ENCODE data around the gene RIMKLB. TPM values are rescaled to one million over a fixed set of nuclear protein-coding genes. Genes with fewer than 3 reads are reported as not detected.

Gene RIMKLB
- total and polyA plus RNA-seq, 11 donors: 7.4 to 16.9 (median 11.9) TPM

DNA sequence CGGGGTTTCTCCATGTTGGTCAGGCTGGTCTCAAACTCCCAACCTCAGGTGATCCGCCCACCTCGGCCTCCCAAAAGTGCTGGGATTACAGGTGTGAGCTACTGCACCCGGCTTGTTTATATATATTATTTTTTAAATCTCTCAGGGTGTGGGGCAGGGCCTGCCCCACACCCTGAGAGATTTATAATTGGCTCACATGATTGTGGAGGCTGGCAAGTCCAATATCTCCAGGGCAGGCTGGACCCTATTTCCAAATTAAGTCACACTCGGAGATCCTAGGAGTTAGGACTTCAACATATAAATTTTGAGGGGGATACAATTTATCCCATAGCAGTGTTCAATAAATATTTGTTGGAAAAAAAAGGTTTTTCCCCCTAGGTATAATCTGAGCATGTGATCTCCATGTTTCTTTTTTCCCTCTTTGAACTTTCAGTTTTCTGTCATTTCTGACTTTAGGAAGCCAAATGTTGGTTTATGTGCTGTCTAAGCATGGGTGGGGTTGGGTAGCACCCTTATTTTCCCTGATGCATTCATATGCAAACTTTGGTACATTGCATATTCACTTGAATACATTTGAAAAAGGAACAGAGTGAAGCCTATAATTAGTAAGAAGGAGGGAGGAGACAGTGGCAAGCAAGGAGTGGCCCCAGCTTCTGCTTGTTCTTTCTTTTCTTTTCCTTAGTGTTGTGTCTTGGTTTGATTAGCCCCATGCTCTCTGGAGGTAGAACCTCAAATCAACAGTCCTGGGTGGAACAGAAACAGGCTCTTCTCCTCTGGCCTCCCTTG, 116.0 kb downstream of the RIMKLB start:
- Histone ChIP-seq H3K36me3 (no peaks in the 10 kb centered on the region), H3K9me3 (no peaks in the 10 kb centered on the region), H3K4me3 (no peak overlapping the region), H3K27me3 (no peaks in the 10 kb centered on the region), H3K27ac (no peak overlapping the region), H3K4me1 (no peaks in the 10 kb centered on the region)
- no peak for ATAC-seq
- WGBS, 4 donors: 71 to 84% (median 83%) methylated on average over 5 of the region's 5 CpGs
- intact Hi-C loops (cut with DNase I): no loop called here
- DNase-seq: no peak
- TF ChIP-seq POLR2A (IDR thresholded peaks at IDR 0.05): no peak
- TF ChIP-seq, protein P1, sequence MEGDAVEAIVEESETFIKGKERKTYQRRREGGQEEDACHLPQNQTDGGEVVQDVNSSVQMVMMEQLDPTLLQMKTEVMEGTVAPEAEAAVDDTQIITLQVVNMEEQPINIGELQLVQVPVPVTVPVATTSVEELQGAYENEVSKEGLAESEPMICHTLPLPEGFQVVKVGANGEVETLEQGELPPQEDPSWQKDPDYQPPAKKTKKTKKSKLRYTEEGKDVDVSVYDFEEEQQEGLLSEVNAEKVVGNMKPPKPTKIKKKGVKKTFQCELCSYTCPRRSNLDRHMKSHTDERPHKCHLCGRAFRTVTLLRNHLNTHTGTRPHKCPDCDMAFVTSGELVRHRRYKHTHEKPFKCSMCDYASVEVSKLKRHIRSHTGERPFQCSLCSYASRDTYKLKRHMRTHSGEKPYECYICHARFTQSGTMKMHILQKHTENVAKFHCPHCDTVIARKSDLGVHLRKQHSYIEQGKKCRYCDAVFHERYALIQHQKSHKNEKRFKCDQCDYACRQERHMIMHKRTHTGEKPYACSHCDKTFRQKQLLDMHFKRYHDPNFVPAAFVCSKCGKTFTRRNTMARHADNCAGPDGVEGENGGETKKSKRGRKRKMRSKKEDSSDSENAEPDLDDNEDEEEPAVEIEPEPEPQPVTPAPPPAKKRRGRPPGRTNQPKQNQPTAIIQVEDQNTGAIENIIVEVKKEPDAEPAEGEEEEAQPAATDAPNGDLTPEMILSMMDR (IDR thresholded peaks at IDR 0.05): no peak

DNA sequence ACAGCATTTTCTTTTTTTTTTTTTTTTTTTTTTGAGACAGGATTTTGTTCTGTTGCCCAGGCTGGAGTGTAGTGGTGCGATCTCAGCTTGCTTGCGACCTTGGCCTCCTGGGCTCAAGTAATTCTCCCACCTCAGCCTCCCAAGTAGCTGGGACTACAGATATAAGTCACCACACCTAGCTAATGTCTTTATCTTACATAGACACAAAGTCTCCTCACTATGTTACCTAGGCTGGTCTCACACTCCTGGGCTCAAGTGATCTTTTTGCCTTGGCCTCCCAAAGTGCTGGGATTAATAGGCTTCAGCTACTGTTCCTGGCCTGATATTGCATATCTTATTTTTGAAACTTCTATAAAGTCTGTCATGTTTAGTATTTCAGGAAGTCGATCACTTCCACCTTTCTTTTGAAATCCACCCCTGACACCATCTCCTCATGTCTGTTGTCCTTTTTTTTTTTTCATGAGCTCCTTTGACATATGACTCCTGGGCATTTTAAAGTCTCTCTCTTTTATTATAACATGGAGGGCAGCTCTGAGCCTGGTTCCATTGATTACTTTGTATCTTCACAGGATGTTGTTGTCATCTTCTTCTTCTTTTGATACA, 118.8 kb downstream of the RIMKLB start:
- TF ChIP-seq, protein P1 (IDR thresholded peaks at IDR 0.05): no peak
- no peak for TF ChIP-seq POLR2A (IDR thresholded peaks at IDR 0.05)
- Histone ChIP-seq H3K4me3 (no peak overlapping the region), H3K27ac (no peak overlapping the region), H3K4me1 (no peaks in the 10 kb centered on the region), H3K9me3 (no peaks in the 10 kb centered on the region), H3K36me3 (no peaks in the 10 kb centered on the region), H3K27me3 (no peaks in the 10 kb centered on the region)
- intact Hi-C loops (cut with DNase I): loop anchor here in 1 of 10 donors (5.0 kb wide), 1 partner anchor 129 kb away; no protein-coding TSS in a partner anchor
- no peak for ATAC-seq
- 87 to 90% (median 89%) methylated on average over 3 of the region's 3 CpGs for WGBS, 4 donors
- DNase-seq: no peak

DNA sequence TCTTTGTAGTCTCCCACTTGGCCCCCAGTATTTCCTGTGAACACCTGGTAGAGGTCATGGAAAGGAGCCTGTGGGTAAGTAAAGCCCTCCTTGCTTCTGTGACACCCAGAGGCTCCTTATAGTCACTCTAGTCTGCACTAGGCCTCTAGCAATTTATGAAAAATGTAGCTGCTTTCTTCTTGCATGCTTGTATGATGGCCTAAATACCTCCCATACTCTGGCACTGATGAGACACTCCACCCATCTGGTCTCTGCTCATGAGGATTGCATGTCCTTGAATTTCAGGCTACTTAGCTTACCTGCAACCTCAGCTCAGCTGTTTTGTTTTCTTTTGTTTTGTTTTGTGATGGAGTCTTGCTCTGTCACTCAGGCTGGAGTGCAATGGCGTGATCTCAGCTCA, 120.1 kb downstream of the RIMKLB start:
- TF ChIP-seq, protein P1 (IDR thresholded peaks at IDR 0.05): no peak
- TF ChIP-seq POLR2A (IDR thresholded peaks at IDR 0.05): no peak
- H3K27me3 ChIP-seq: no peaks in the 10 kb centered on the region
- intact Hi-C loops (cut with DNase I): loop anchor here in 1 of 10 donors (5.0 kb wide), 1 partner anchor 131 kb away; no protein-coding TSS in a partner anchor
- H3K36me3 ChIP-seq: no peaks in the 10 kb centered on the region
- H3K9me3 ChIP-seq: no peaks in the 10 kb centered on the region
- no peak overlapping the region for H3K27ac ChIP-seq
- H3K4me1 ChIP-seq: no peaks in the 10 kb centered on the region
- H3K4me3 ChIP-seq: no peak overlapping the region
- no peak for ATAC-seq
- 89 to 97% (median 94%) methylated on average over 1 of the region's 1 CpG for WGBS, 4 donors
- no peak for DNase-seq

DNA sequence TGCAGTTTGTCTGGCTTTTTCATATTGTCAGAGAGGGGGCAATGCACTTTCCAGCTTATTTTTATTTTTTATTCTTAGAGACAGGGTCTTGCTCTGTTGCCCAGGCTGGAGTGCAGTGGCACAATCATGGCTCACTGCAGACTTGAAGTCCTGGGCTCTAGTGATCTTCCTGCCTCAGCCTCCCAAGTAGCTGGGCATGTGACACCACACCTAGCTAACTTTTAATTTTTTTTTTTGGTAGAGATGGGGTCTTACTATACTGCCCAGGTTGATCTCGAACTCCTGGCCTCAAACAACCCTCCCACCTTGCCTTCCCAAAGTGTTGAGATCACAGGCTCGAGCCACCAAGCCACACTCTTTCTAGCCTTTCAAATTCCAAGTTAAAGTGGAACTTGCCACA, 120.7 kb downstream of the RIMKLB start:
- H3K27ac ChIP-seq: no peak overlapping the region

More for the DNA sequence above, 120.7 kb downstream of the RIMKLB start:
- no peaks in the 10 kb centered on the region for H3K9me3 ChIP-seq
- H3K36me3 ChIP-seq: no peaks in the 10 kb centered on the region
- H3K4me1 ChIP-seq: no peaks in the 10 kb centered on the region
- no peak for ATAC-seq
- H3K27me3 ChIP-seq: no peaks in the 10 kb centered on the region
- DNase-seq: no peak
- TF ChIP-seq, protein P1 (IDR thresholded peaks at IDR 0.05): no peak
- TF ChIP-seq POLR2A (IDR thresholded peaks at IDR 0.05): no peak
- 82 to 90% (median 88%) methylated on average over 2 of the region's 2 CpGs for WGBS, 4 donors
- no peak overlapping the region for H3K4me3 ChIP-seq
- intact Hi-C loops (cut with DNase I): loop anchor here in 1 of 10 donors (5.0 kb wide), 1 partner anchor 131 kb away; no protein-coding TSS in a partner anchor
